Astrocyte (in vitro differentiated cells and primary cell): Measurements from ENCODE around the gene FMO5.

Experiments used
- EZH2 ChIP-seq: IDR thresholded peaks from 2 replicates; pipeline ENCODE4 v1.6.1; 2012; ENCODE audit warnings: mild to moderate bottlenecking, low read length, inconsistent platforms; ENCODE audit not compliant: insufficient read depth
- TF ChIP-seq, protein P1 (sequence below): IDR thresholded peaks from 2 replicates; pipeline ENCODE4 v1.5.1; 2011; ENCODE audit warnings: low read depth, mild to moderate bottlenecking, inconsistent platforms, low read length, moderate library complexity; ENCODE audit not compliant: insufficient read depth

DNA sequence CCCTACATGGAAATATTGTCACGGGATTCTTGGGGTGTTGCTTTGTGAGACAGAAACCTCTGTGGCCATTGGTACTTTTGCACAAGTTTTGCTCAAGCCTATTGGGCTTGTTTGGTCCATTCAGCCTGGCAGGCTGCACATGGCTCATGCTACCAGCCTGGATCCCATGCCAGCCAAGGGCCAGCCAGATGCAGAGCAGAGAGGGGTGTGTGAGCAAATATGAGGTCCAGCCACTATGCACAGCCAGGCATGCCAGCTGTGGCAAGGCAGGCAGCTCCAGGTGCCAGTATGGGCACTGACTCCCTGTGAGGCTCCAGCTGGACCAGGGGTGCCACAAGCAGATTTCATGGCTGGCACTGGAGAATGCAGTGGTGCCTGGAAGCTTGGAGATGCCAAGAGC, 10.7 kb upstream of the FMO5 start:
- TF ChIP-seq, protein P1, sequence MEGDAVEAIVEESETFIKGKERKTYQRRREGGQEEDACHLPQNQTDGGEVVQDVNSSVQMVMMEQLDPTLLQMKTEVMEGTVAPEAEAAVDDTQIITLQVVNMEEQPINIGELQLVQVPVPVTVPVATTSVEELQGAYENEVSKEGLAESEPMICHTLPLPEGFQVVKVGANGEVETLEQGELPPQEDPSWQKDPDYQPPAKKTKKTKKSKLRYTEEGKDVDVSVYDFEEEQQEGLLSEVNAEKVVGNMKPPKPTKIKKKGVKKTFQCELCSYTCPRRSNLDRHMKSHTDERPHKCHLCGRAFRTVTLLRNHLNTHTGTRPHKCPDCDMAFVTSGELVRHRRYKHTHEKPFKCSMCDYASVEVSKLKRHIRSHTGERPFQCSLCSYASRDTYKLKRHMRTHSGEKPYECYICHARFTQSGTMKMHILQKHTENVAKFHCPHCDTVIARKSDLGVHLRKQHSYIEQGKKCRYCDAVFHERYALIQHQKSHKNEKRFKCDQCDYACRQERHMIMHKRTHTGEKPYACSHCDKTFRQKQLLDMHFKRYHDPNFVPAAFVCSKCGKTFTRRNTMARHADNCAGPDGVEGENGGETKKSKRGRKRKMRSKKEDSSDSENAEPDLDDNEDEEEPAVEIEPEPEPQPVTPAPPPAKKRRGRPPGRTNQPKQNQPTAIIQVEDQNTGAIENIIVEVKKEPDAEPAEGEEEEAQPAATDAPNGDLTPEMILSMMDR: no peak
- TF ChIP-seq EZH2: no peak
